HCT116 (cell line): Measurements from ENCODE around the gene MUC4. TPM values are rescaled to one million over a fixed set of nuclear protein-coding genes. Genes with fewer than 3 reads are reported as not detected.

Source experiments
- ATAC-seq: fragments of 200-7000 bp; cut with Tn5 transposase; 2 replicates; pipeline ENCODE4 v1.9.1; 2020; ENCODE audit warnings: mild to moderate bottlenecking, moderate library complexity
- BruUV-seq: library from RNA; stranded (reverse); fragments of 400-500 nt; replicated peaks from 2 replicates; lab custom pipeline; 2021; lab: Mats Ljungman, UMichigan
- CTCF ChIA-PET: fragments of 300-600 bp; sonication (Branson Sonifier 250); formaldehyde crosslinking; loops from one replicate; lab custom pipeline; 2021; ENCODE audit warnings: antibody characterized with exemption; lab: Charles Lee
- POLR2A ChIA-PET: fragments of 300-600, 350-600 bp; sonication (Branson Sonifier 250); formaldehyde crosslinking; loops from one replicate; lab custom pipeline; 2021; ENCODE audit warnings: antibody characterized with exemption; lab: Charles Lee
- RAD21 ChIA-PET, 2 experiments: fragments of 300-600 bp; sonication (Branson Sonifier 250); formaldehyde crosslinking; loops; one replicate each; lab custom pipeline; 2023; ENCODE audit warnings: low total read pairs in 2 of 2; ENCODE audit not compliant: uncharacterized antibody in 2 of 2, unreplicated experiment in 2 of 2, low non-redundant PET in 1 of 2; lab: Charles Lee
- DNase-seq: peaks from one replicate; pipeline ENCODE4 v3.0.0-alpha.2; 2010; ENCODE audit warnings: low read depth, low spot score
- H2AFZ ChIP-seq: fragments of 200-600 bp; shearing (Covaris generic), sonication (generic); 2 replicates; pipeline ENCODE4 v1.6.1; 2017; ENCODE audit warnings: low read depth, mixed run types, mixed read lengths, antibody characterized with exemption, low read length; ENCODE audit not compliant: poor library complexity, severe bottlenecking
- H3K27ac ChIP-seq: 2 replicates; pipeline ENCODE4 v1.5.1; 2012; ENCODE audit warnings: low read depth, low read length
- H3K27me3 ChIP-seq: fragments of 200-600 bp; sonication (generic); 2 replicates; pipeline ENCODE4 v1.6.1; 2016; ENCODE audit warnings: mixed run types, low read length, mixed read lengths; ENCODE audit not compliant: insufficient read depth
- H3K36me3 ChIP-seq, 2 experiments: fragments of 200-500 bp in 1 of 2; fragments of 200-600 bp in 1 of 2; sonication (Bioruptor generic) in 1 of 2; sonication (generic) in 1 of 2; 2 replicates each; pipeline versions ENCODE4 v1.5.1 to v1.6.1; 2014 to 2016; ENCODE audit warnings: low read length in 2 of 2, inconsistent platforms in 1 of 2, mixed read lengths in 1 of 2, mixed run types in 1 of 2; ENCODE audit not compliant: insufficient read depth in 2 of 2, control insufficient read depth in 1 of 2
- H3K4me1 ChIP-seq, 2 experiments: fragments of 200-600 bp in 1 of 2; sonication (generic) in 1 of 2; 2 replicates each; pipeline versions ENCODE4 v1.5.1 to v1.6.1; 2012 to 2017; ENCODE audit warnings: low read length in 2 of 2, inconsistent platforms in 1 of 2, mild to moderate bottlenecking in 1 of 2, mixed read lengths in 1 of 2, mixed run types in 1 of 2, moderate library complexity in 1 of 2; ENCODE audit not compliant: insufficient read depth in 2 of 2, control insufficient read depth in 1 of 2
- H3K4me2 ChIP-seq: fragments of 200-600 bp; sonication (generic); 2 replicates; pipeline ENCODE4 v1.6.1; 2017; ENCODE audit warnings: mixed run types, low read length, mixed read lengths
- H3K4me3 ChIP-seq, 2 experiments: fragments of 200-600 bp in 1 of 2; sonication (generic) in 1 of 2; replicated peaks in 1 of 2; 2 replicates each; pipeline ENCODE4 v1.5.1; 2011 to 2016; ENCODE audit warnings: low read length in 2 of 2, control low read depth in 1 of 2, low read depth in 1 of 2, mild to moderate bottlenecking in 1 of 2, mixed read lengths in 1 of 2, mixed run types in 1 of 2
- H3K79me2 ChIP-seq: fragments of 200-600 bp; sonication (generic); 2 replicates; pipeline ENCODE4 v1.6.1; 2017; ENCODE audit warnings: mild to moderate bottlenecking, mixed run types, low read length, moderate library complexity, mixed read lengths; ENCODE audit not compliant: insufficient read depth
- H3K9ac ChIP-seq: fragments of 200-600 bp; sonication (generic); 2 replicates; pipeline ENCODE4 v1.6.1; 2016; ENCODE audit warnings: low read length, mixed read lengths
- H3K9me2 ChIP-seq: fragments of 200-600 bp; sonication (generic), shearing (Covaris generic); 2 replicates; pipeline ENCODE4 v1.6.1; 2017; ENCODE audit warnings: mixed run types, mild to moderate bottlenecking, moderate library complexity; ENCODE audit not compliant: insufficient read depth
- H3K9me3 ChIP-seq, 2 experiments: fragments of 200-500 bp in 1 of 2; fragments of 200-600 bp in 1 of 2; sonication (Bioruptor generic) in 1 of 2; sonication (generic) in 1 of 2; 2 replicates each; pipeline ENCODE4 v1.6.1; 2014 to 2017; ENCODE audit warnings: low read length in 2 of 2, mixed read lengths in 2 of 2, inconsistent platforms in 1 of 2, low read depth in 1 of 2, mild to moderate bottlenecking in 1 of 2, mixed run types in 1 of 2, moderate library complexity in 1 of 2; ENCODE audit not compliant: control insufficient read depth in 1 of 2, insufficient read depth in 1 of 2
- H4K20me1 ChIP-seq: fragments of 200-600 bp; sonication (generic), shearing (Covaris generic); 2 replicates; pipeline ENCODE4 v1.6.1; 2017; ENCODE audit warnings: mixed run types, mild to moderate bottlenecking, moderate library complexity; ENCODE audit not compliant: insufficient read depth
- CTCF ChIP-seq, 3 experiments: fragments of 200-600 bp in 1 of 3; sonication (generic) in 1 of 3; IDR thresholded peaks in 2 of 3; conservative IDR thresholded peaks in 1 of 3; 2 replicates each; pipeline ENCODE4 v1.5.1; 2012 to 2017; ENCODE audit warnings: low read depth in 2 of 3, low read length in 2 of 3, antibody characterized with exemption in 1 of 3, borderline replicate concordance in 1 of 3, control low read depth in 1 of 3, mild to moderate bottlenecking in 1 of 3, mixed read lengths in 1 of 3, mixed run types in 1 of 3, moderate library complexity in 1 of 3; ENCODE audit not compliant: insufficient read depth in 1 of 3
- EGR1 ChIP-seq: IDR thresholded peaks from 2 replicates; pipeline ENCODE4 v1.6.1; 2012; ENCODE audit warnings: low read depth
- ELF1 ChIP-seq: IDR thresholded peaks from 2 replicates; pipeline ENCODE4 v1.6.1; 2012; ENCODE audit warnings: low read depth, borderline replicate concordance
- EZH2phosphoT487 ChIP-seq: fragments of 200-600 bp; IDR thresholded peaks from 2 replicates; pipeline ENCODE4 v1.6.1; 2018; ENCODE audit warnings: antibody characterized with exemption, borderline replicate concordance
- FOSL1 ChIP-seq: IDR thresholded peaks from 2 replicates; pipeline ENCODE4 v1.6.1; 2012; ENCODE audit warnings: low read depth
- POLR2AphosphoS5 ChIP-seq: IDR thresholded peaks from 2 replicates; pipeline ENCODE4 v1.6.1; 2011; ENCODE audit warnings: mild to moderate bottlenecking, low read depth, low read length, moderate library complexity
- RAD21 ChIP-seq: IDR thresholded peaks from 2 replicates; pipeline ENCODE4 v1.6.1; 2012; ENCODE audit warnings: low read depth, mild to moderate bottlenecking
- SIN3A ChIP-seq: IDR thresholded peaks from 2 replicates; pipeline ENCODE4 v1.6.1; 2012; ENCODE audit warnings: low read depth
- TCF7L2 ChIP-seq: IDR thresholded peaks from 2 replicates; pipeline ENCODE4 v1.7.0; 2011; ENCODE audit warnings: borderline replicate concordance, inconsistent platforms; ENCODE audit not compliant: insufficient read depth, insufficient read length; ENCODE audit errors: extremely low read depth
- intact Hi-C: fragments of 100-400 bp; cut with micrococcal nuclease; formaldehyde crosslinking; loops from 2 replicates; pipeline ENCODE4 v1.10.0; 2022
- total RNA-seq: library from RNA; stranded (reverse); gene quantifications from one replicate; pipeline ENCODE4 v1.2.1, GENCODE V29; 2021; ENCODE audit not compliant: unreplicated experiment
- TF ChIP-seq, protein P1 (sequence below): IDR thresholded peaks from 2 replicates; pipeline ENCODE4 v1.6.1; 2011; ENCODE audit warnings: mild to moderate bottlenecking, low read length, moderate library complexity; ENCODE audit not compliant: insufficient replicate concordance; ENCODE audit errors: extremely low read depth
- TF ChIP-seq, protein P2 (sequence below): IDR thresholded peaks from 2 replicates; pipeline ENCODE4 v1.6.1; 2012

MUC4 gene
- total RNA-seq, 1 experiment from 2014 or later: 0.64 TPM

DNA sequence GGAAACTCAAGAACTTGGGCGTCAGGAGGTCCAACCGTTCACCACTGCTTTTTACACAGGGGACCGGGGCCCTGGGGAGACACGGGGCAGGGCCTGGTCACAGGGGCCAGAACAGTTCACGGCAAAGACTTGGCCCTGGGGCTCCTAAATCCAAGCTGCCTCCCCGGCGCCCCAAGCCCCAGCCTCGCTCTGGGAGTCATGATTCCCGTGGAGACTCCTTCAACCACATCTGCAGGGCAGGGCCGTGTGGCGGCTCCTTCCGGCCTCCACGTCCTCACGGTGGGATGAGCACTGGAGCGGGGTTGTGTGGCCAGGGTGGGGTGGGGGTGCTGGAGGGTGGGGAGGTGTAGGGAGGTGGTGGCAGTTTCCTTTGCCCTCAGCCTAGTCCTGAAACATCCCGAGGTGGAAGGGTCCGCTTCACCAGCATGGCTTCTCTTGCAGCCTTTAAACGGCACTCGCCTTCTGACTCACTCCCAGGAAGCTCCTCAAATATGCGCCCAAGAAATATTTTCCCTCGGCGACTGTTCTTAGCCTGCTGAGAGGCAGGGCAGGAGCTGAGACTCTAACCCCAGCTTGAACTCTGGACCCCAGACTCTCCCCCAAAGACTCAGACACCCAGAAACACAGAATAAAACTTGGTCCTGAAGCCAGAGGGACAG is 1.8 kb downstream of the MUC4 start:
- Histone ChIP-seq H3K4me1 (peaks cover under 1 to 11% of the 10 kb centered on the region in 2 experiments; a peak in 2 of 4 replicates), H3K36me3 (no peaks in the 10 kb centered on the region), H3K9me3 (no peaks in the 10 kb centered on the region), H3K27ac (no peak overlapping the region), H3K9me2 (no peaks in the 10 kb centered on the region), H3K4me2 (no peak overlapping the region), H3K79me2 (no peaks in the 10 kb centered on the region), H3K4me3 (no peak overlapping the region), H3K27me3 (no peaks in the 10 kb centered on the region), H2AFZ (no peak overlapping the region), H4K20me1 (no peaks in the 10 kb centered on the region), H3K9ac (no peak overlapping the region)
- RAD21 ChIA-PET: no interaction called here
- POLR2A ChIA-PET: no interaction called here
- no peak for ATAC-seq
- BruUV-seq: no TSS peak
- intact Hi-C loops: loop anchor here (2.0 kb wide), 1 partner anchor 35 kb away; no protein-coding TSS in a partner anchor
- no peak for DNase-seq
- TF ChIP-seq POLR2AphosphoS5 (no peak), FOSL1 (no peak), TCF7L2 (no peak), EGR1 (no peak)
- TF ChIP-seq, protein P1, sequence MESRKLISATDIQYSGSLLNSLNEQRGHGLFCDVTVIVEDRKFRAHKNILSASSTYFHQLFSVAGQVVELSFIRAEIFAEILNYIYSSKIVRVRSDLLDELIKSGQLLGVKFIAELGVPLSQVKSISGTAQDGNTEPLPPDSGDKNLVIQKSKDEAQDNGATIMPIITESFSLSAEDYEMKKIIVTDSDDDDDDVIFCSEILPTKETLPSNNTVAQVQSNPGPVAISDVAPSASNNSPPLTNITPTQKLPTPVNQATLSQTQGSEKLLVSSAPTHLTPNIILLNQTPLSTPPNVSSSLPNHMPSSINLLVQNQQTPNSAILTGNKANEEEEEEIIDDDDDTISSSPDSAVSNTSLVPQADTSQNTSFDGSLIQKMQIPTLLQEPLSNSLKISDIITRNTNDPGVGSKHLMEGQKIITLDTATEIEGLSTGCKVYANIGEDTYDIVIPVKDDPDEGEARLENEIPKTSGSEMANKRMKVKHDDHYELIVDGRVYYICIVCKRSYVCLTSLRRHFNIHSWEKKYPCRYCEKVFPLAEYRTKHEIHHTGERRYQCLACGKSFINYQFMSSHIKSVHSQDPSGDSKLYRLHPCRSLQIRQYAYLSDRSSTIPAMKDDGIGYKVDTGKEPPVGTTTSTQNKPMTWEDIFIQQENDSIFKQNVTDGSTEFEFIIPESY: no peak
- CTCF ChIA-PET: no interaction called here

DNA sequence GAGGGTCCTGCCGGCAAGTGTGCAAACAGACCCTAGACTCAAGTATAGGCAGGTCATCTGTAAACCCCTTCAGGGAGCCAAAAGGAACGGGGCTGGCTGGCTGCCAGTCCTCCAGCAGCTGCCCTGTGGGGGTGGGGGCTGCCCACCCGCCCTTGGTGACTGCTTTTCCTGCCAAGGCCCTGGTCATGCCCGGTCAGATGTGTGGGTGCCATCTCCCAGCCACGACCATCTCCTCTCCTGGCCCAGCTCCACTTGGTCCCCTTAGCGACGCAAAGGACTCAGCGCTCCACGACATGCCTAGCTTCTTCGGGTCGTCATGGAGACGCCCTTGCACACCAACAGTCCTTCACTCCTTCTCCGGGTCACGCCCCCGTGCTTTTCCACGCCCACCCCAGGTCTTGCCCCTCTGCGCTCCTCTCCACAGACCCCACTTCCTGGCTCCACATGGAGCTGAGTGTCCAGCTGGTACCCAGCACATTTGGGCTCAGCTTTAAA is 2.4 kb downstream of the MUC4 start:
- POLR2A ChIA-PET: no interaction called here
- Histone ChIP-seq H3K4me1 (peaks cover 0 to 6% of the 10 kb centered on the region in 2 experiments; a peak in 1 of 4 replicates), H3K4me2 (no peak overlapping the region), H3K36me3 (no peaks in the 10 kb centered on the region), H3K4me3 (no peak overlapping the region), H3K27me3 (no peaks in the 10 kb centered on the region), H4K20me1 (no peaks in the 10 kb centered on the region), H3K9me2 (no peaks in the 10 kb centered on the region), H2AFZ (no peak overlapping the region), H3K27ac (no peak overlapping the region), H3K9ac (no peak overlapping the region), H3K9me3 (no peaks in the 10 kb centered on the region), H3K79me2 (no peaks in the 10 kb centered on the region)
- DNase-seq (no peak), ATAC-seq (no peak)
- BruUV-seq: no TSS peak
- intact Hi-C loops: loop anchor here (2.0 kb wide), 1 partner anchor 35 kb away; no protein-coding TSS in a partner anchor
- RAD21 ChIA-PET: no interaction called here
- CTCF ChIA-PET: no interaction called here
- TF ChIP-seq ELF1 (no peak), POLR2AphosphoS5 (no peak), FOSL1 (no peak), CTCF (IDR thresholded peaks at IDR 0.05 in 2 of 3, conservative IDR thresholded peaks at IDR 0.05 in 1 of 3; ENCODE audit: borderline replicate concordance in 1 of 3, insufficient read depth in 1 of 3, low read depth in 2 of 3, low read length in 2 of 3) (no peak), EZH2phosphoT487 (no peak), SIN3A (no peak), RAD21 (no peak)
- TF ChIP-seq, protein P2, sequence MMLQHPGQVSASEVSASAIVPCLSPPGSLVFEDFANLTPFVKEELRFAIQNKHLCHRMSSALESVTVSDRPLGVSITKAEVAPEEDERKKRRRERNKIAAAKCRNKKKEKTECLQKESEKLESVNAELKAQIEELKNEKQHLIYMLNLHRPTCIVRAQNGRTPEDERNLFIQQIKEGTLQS: no peak
